Right atrium auricular region (tissue), 2 donors: ENCODE results near the gene FAM187B. TPM values are rescaled to one million over a fixed set of nuclear protein-coding genes. Genes with fewer than 3 reads are reported as not detected.

ENCODE experiments used
- DNase-seq: peaks from one replicate; pipeline ENCODE4 v3.0.0-alpha.2; 2019; ENCODE audit warnings: low spot score
- H3K27ac ChIP-seq, 2 donors: fragments of 200-600 bp; sonication (generic); 1 replicate in 1 of 2; 2 replicates in 1 of 2; pipeline ENCODE4 v1.5.1; 2016 to 2019
- H3K27me3 ChIP-seq, 2 donors: fragments of 200-600 bp; sonication (generic); one replicate each; pipeline versions ENCODE4 v1.5.1 to v1.6.0; 2017 to 2019
- H3K36me3 ChIP-seq: fragments of 200-600 bp; sonication (generic); one replicate; pipeline ENCODE4 v1.5.1; 2016
- H3K4me1 ChIP-seq, 2 donors: fragments of 200-600 bp; sonication (generic); one replicate each; pipeline versions ENCODE4 v1.5.1 to v1.6.0; 2017 to 2019
- H3K4me3 ChIP-seq, 2 donors: fragments of 200-600 bp; sonication (generic); 1 replicate in 1 of 2; 2 replicates in 1 of 2; pipeline ENCODE4 v1.5.1; 2017 to 2019; ENCODE audit warnings: mild to moderate bottlenecking in 1 of 2, moderate library complexity in 1 of 2
- H3K9me3 ChIP-seq, 2 donors: fragments of 200-600 bp; sonication (generic); one replicate each; pipeline ENCODE4 v1.5.1; 2019
- CTCF ChIP-seq, 2 donors: fragments of 200-600 bp; sonication (generic); IDR thresholded peaks; one replicate each; pipeline ENCODE4 v1.5.1; 2019; ENCODE audit warnings: antibody characterized with exemption in 2 of 2
- total RNA-seq, 2 donors: library from RNA; depleted of rRNA; stranded (reverse); fragments of >200 nt; gene quantifications; one replicate each; pipeline ENCODE4 v1.1.0, GENCODE V29; 2016

The FAM187B gene
- total RNA-seq, 2 donors from 2014 or later: not detected

- no peaks in the 10 kb centered on the region for H3K36me3 ChIP-seq
- peaks cover 0 to 24% of the 10 kb centered on the region in 2 donors for H3K4me1 ChIP-seq
- H3K27me3 ChIP-seq: no peaks in the 10 kb centered on the region
- TF ChIP-seq CTCF (IDR thresholded peaks at IDR 0.05): no peak
- no peak overlapping the region for H3K4me3 ChIP-seq
- no peak for DNase-seq
- peaks cover 0 to 7% of the 10 kb centered on the region in 2 donors for H3K9me3 ChIP-seq
- no peak overlapping the region for H3K27ac ChIP-seq
Measured at GRCh38 chr19:35216833-35217648, 11.5 kb downstream of the FAM187B start.

- no peak for TF ChIP-seq CTCF (IDR thresholded peaks at IDR 0.05)
- Histone ChIP-seq H3K27ac (no peak overlapping the region), H3K9me3 (peaks cover 0 to 7% of the 10 kb centered on the region in 2 donors), H3K4me3 (no peak overlapping the region), H3K36me3 (no peaks in the 10 kb centered on the region), H3K27me3 (no peaks in the 10 kb centered on the region), H3K4me1 (peaks cover 0 to 27% of the 10 kb centered on the region in 2 donors)
- DNase-seq: no peak
Measured at GRCh38 chr19:35216016-35216832, 12.3 kb downstream of the FAM187B start.

- TF ChIP-seq CTCF (IDR thresholded peaks at IDR 0.05): no peak
- H3K36me3 ChIP-seq: no peaks in the 10 kb centered on the region
- peaks cover 0 to 7% of the 10 kb centered on the region in 2 donors for H3K9me3 ChIP-seq
- H3K4me3 ChIP-seq: no peak overlapping the region
- no peaks in the 10 kb centered on the region for H3K27me3 ChIP-seq
- no peak overlapping the region for H3K27ac ChIP-seq
- H3K4me1 ChIP-seq: peaks cover 0 to 31% of the 10 kb centered on the region in 2 donors
- no peak for DNase-seq
Measured at GRCh38 chr19:35214766-35215422, 13.6 kb downstream of the FAM187B start.

GRCh38 chr19:35213663-35214632, 14.6 kb downstream of the FAM187B start:
- Histone ChIP-seq H3K4me3 (no peak overlapping the region), H3K27me3 (no peaks in the 10 kb centered on the region), H3K4me1 (peaks cover 0 to 31% of the 10 kb centered on the region in 2 donors), H3K36me3 (no peaks in the 10 kb centered on the region), H3K27ac (peak overlapping the region; percentile 55 to 68), H3K9me3 (peaks cover 0 to 2% of the 10 kb centered on the region in 2 donors)
- TF ChIP-seq CTCF (IDR thresholded peaks at IDR 0.05): no peak
- DNase-seq: peak; percentile 84

- peak overlapping the region; percentile 51 to 66 for H3K27ac ChIP-seq
- DNase-seq: no peak
- H3K4me1 ChIP-seq: peaks cover 0 to 31% of the 10 kb centered on the region in 2 donors
- no peaks in the 10 kb centered on the region for H3K36me3 ChIP-seq
- H3K4me3 ChIP-seq: no peak overlapping the region
- H3K27me3 ChIP-seq: no peaks in the 10 kb centered on the region
- H3K9me3 ChIP-seq: no peaks in the 10 kb centered on the region
- TF ChIP-seq CTCF (IDR thresholded peaks at IDR 0.05): no peak
Measured at GRCh38 chr19:35212241-35212640, 16.3 kb downstream of the FAM187B start.
